Measurements from ENCODE around the gene FOXL3.

FOXL3 gene

GRCh38 chr7:266851-267840 lies 22.8 kb upstream of the FOXL3 start:
- DNase-seq (ENCODE audit: low spot score): no peak

DNA sequence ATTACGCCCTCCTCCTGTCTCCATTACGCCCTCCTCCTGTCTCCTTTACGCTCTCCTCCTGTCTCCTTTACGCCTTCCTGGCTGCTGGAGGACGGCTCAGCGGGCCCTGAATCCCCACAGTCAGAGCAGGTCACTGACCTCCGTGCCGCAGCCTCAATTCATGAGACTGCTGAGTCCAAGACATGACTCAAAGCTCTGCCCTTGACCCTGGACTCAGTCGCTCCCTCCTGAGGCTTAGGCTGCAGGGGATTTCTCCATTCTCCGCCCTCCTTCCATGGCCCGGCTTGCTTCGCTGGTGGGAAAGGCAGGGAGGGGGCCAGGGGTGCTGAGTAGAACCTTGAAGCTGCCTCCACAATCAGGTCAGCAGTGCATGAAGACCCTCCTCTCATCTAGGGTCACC lies 21.0 kb upstream of the FOXL3 start:
- DNase-seq (ENCODE audit: low spot score): no peak

DNA sequence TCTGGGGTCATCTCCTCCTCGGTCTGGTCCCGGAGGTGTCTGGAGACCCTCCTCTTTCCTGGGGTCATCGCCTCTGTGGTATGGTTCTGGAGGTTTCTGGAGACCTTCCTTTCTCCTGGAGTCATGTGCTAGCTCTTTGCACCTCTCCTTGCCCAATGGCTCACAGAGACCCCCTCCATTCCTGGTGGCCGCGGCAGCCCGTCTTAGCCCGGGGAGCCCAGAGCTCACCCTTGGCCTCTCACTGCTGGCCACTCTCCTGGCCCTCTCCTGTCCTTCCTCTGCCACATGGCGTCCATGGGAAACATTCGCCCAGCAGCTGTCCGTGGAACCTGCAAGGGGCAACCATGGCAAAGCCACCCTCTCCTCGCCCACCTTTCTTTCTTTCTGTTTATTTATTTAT lies 20.2 kb upstream of the FOXL3 start:
- DNase-seq (ENCODE audit: low spot score): no peak

DNA sequence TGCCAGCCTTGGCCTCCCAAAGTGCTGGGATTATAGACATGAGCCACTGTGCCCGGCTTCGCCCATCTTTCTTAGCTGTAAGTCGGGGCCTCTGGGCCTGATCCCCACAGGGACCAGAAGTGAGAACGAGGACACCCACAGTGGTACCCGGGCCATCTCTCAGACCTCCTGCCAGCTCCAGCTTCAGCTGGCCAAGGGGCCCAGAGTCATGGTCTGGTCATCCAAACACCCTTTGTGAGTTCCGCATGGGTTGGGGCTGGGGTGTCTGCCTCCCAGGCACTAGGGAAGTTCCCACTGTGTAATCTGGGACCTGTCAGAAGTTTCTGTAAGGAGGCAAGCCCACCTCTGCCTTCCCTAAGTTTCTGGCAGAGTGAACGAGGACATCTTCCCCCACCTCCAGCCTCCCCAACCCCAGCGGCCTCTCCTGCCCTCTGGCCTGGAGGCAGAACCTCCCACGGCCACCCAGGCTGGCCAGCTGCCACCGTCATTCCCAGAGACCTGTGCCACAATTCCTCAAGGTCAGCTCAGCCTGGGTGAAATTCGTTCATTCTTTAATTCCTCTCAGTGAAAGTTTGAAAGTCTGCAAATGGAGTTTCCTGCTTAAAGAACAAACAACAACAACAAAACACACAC lies 19.5 kb upstream of the FOXL3 start:
- no peak for DNase-seq (ENCODE audit: low spot score)

GRCh38 chr7:271266-272107 lies 18.5 kb upstream of the FOXL3 start:
- no peak for DNase-seq (ENCODE audit: low spot score)

- no peak for DNase-seq (ENCODE audit: low spot score)
Observed at GRCh38 chr7:272108-272615, 17.8 kb upstream of the FOXL3 start.

GRCh38 chr7:272631-273030 lies 17.3 kb upstream of the FOXL3 start:
- DNase-seq (ENCODE audit: low spot score): no peak

GRCh38 chr7:273327-273726 lies 16.6 kb upstream of the FOXL3 start:
- no peak for DNase-seq (ENCODE audit: low spot score)

- no peak for DNase-seq (ENCODE audit: low spot score)
Observed at GRCh38 chr7:274266-274665, 15.7 kb upstream of the FOXL3 start.

- DNase-seq (ENCODE audit: low spot score): no peak
Observed at GRCh38 chr7:276230-276835, 13.6 kb upstream of the FOXL3 start.

GRCh38 chr7:277228-277627 lies 12.7 kb upstream of the FOXL3 start:
- no peak for DNase-seq (ENCODE audit: low spot score)

GRCh38 chr7:278081-278480 lies 11.9 kb upstream of the FOXL3 start:
- DNase-seq (ENCODE audit: low spot score): no peak

GRCh38 chr7:279821-280220 lies 10.1 kb upstream of the FOXL3 start:
- no peak for DNase-seq (ENCODE audit: low spot score)

- DNase-seq (ENCODE audit: low spot score): no peak
Observed at GRCh38 chr7:280461-280860, 9.5 kb upstream of the FOXL3 start.

DNA sequence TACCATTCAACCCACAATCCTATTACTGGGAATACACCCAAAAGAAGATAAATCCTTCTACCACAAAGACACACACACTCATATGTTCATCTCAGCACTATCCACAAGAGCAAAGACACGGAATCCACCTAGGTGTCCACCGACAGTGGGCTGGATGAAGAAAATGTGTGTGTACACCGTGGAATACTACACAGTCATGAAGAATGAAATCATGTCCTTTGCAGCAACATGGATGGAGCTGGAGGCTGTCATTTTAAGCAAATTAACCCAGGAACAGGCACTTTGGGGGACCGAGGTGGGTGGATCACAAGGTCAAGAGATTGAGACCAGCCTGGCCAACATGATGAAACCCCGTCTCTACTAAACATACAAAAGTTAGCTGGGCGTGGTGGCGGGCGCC lies 8.3 kb upstream of the FOXL3 start:
- no peak for DNase-seq (ENCODE audit: low spot score)

DNA sequence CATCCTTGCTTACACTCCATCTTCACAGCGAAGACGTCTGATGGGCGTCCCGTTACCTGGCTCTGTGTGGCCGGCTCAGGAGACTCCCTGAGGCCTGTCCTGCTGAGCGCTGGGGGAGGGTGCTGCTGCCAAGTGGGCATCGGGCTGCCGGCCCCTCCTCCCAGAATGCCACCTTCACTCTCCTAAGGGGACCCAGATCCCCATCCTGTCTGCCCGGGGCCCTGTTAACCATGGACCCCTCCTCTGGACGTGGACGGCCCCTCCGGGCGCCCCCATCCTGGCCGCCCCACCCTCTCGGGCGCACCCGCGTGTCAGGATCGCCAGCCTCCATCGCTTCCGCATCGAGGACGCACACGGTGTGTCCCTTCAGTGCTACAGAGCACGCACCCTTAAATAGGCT lies 7.3 kb upstream of the FOXL3 start:
- DNase-seq (ENCODE audit: low spot score): no peak

DNA sequence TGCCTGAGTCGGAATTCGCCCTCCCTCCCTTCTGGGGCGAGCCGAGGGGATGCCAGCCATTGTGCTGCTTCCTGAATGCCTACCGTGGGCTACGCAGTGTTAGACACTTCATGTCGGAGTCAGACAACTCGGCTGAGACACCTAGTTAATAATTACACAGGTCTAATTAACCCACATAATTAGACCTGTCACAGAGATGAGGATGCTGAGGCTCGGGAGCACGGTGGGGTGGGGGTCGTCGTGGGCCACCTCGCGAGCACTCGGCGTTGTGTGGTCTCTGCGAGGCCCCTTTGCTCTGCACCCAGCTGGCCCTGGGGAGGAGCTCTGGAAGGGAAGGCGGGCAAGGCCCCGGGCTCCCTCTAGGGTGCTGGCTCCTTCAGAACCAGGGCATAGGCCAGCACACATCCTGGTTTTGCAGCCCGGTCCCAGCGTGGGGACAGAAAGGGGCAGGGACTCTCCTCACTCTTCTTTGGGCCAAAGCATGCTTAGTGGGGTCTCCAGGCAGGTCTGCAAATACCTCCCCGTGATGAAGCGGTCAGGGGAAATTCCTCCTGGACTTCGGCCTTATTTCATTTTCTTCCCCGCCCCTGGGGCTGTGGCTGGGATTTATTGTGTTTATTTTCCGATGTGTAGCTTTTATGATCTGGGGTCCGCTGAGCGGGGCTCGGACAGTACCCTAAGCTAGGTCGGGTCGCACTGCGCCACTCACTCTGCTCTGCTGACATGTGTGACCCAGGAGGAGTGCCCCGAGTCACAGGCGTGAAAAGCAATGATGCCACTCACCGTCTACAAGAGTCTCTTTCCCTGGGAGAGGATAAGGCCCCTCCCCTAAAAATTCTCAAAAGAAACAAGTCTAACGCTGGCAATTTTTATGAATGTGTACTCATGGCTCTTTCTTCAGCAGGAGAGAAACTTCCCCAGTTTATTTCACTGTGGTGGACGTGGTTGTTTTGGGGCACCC lies 4.9 kb upstream of the FOXL3 start:
- peak; percentile 53 for DNase-seq (ENCODE audit: low spot score)

DNA sequence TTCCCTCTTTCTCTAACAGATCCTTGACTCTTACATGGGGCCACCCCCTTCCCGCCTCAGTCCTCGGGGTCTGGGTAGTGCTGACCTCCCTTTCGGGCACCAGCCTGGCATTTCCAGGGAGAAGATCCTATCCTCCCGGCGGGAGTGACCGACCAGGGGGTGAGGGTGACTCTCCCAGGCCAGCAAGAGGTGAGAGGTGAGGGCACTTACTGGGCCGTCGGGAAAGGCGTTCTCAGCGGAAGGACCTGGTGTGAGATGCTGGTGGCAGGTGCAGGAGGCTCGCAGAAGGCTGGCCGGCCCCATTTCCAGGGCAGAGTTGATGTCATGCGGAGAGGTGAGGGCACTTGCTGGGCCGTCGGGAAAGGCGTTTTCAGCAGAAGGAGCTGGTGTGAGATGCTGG lies 4.2 kb upstream of the FOXL3 start:
- DNase-seq (ENCODE audit: low spot score): no peak

GRCh38 chr7:286266-286665 lies 3.7 kb upstream of the FOXL3 start:
- no peak for DNase-seq (ENCODE audit: low spot score)

DNA sequence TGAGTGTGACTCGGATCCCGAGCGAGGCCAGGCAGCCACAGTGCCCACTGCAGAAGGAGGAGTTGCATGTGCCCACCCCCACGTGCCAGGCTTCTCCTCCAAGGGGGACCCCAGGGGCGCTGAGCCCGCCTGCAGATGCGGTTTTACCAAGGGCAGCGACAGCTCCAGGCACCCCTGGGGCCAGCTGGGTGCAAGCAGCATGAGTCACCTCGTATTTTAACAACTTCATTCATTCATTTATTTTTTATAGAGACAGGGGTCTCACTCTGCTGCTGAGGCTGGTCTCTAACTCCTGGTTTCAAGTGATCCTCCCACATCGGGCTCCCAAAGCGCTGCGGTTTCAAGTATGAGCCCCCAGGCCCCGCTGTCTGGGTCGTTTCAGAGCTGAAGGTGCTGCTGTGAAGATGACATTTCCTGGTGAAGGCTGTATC lies 1.3 kb upstream of the FOXL3 start:
- no peak for DNase-seq (ENCODE audit: low spot score)

All from LoVo (cell line).